BJ (cell line): ENCODE measurements around the gene CDH22. TPM values are rescaled to one million over a fixed set of nuclear protein-coding genes. Genes with fewer than 3 reads are reported as not detected.

ENCODE experiments used
- CTCF ChIA-PET: fragments of 350-600 bp; formaldehyde crosslinking; extraction: SDS; loops from one replicate; lab custom pipeline; 2021; ENCODE audit warnings: antibody characterized with exemption, inconsistent platforms; lab: Yijun Ruan, JAX
- POLR2A ChIA-PET: fragments of 300-600 bp; sonication (Branson Sonifier 250); formaldehyde crosslinking; extraction: SDS; loops from one replicate; lab custom pipeline; 2021; ENCODE audit warnings: antibody characterized with exemption; lab: Charles Lee
- DNase-seq: peaks from one replicate; pipeline ENCODE4 v3.0.0-alpha.2; 2011; ENCODE audit warnings: low read depth
- H3K27me3 ChIP-seq: 2 replicates; pipeline ENCODE4 v1.6.0; 2011; ENCODE audit warnings: low read length; ENCODE audit not compliant: control insufficient read depth, insufficient read depth
- H3K36me3 ChIP-seq: 2 replicates; pipeline ENCODE4 v1.5.1; 2011; ENCODE audit warnings: low read length; ENCODE audit not compliant: control insufficient read depth, insufficient read depth
- H3K4me3 ChIP-seq: 2 replicates; pipeline ENCODE4 v1.5.1; 2011; ENCODE audit warnings: low read depth, mild to moderate bottlenecking, control low read depth, low read length
- polyA plus RNA-seq: library from polyadenylated mRNA; depleted of rRNA; stranded (reverse); fragments of >200 nt; gene quantifications from 2 replicates; pipeline ENCODE4 v1.2.3, GENCODE V29; 2011
- TF ChIP-seq, protein P1 (sequence below): IDR thresholded peaks from 2 replicates; pipeline ENCODE4 v1.5.1; 2011; ENCODE audit warnings: low read depth, mild to moderate bottlenecking, control low read depth, inconsistent platforms, low read length, moderate library complexity; ENCODE audit not compliant: insufficient read depth

CDH22 gene
- polyA plus RNA-seq, 1 experiment, result not detected

DNA sequence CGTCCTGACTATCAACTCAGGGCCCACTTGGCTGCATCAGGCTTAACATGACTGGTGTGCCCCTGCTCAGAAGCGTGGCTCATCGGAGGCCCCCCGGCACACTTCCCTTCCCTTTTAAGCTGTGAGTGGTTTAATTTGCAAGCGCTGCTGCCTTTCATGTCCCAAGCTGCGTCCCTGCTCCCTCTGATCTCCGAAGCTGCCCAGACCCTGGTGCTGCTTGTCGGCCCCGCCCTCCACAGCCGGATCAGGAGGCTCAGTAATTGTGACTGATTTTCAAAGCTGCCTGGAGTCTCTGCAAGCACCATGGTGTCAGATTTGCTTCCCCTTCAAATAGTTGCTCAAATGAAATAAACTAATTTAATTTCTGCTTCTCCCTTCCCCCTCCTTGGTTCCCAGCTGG lies 71.1 kb downstream of the CDH22 start:
- no peaks in the 10 kb centered on the region for H3K36me3 ChIP-seq
- peaks cover 1% of the 10 kb centered on the region; the same call in 1 of the 2 replicates for H3K27me3 ChIP-seq
- TF ChIP-seq, protein P1, sequence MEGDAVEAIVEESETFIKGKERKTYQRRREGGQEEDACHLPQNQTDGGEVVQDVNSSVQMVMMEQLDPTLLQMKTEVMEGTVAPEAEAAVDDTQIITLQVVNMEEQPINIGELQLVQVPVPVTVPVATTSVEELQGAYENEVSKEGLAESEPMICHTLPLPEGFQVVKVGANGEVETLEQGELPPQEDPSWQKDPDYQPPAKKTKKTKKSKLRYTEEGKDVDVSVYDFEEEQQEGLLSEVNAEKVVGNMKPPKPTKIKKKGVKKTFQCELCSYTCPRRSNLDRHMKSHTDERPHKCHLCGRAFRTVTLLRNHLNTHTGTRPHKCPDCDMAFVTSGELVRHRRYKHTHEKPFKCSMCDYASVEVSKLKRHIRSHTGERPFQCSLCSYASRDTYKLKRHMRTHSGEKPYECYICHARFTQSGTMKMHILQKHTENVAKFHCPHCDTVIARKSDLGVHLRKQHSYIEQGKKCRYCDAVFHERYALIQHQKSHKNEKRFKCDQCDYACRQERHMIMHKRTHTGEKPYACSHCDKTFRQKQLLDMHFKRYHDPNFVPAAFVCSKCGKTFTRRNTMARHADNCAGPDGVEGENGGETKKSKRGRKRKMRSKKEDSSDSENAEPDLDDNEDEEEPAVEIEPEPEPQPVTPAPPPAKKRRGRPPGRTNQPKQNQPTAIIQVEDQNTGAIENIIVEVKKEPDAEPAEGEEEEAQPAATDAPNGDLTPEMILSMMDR, result no peak
- ChIA-PET POLR2A (no interaction called here), CTCF (no interaction called here)
- no peak for DNase-seq
- no peak overlapping the region for H3K4me3 ChIP-seq

DNA sequence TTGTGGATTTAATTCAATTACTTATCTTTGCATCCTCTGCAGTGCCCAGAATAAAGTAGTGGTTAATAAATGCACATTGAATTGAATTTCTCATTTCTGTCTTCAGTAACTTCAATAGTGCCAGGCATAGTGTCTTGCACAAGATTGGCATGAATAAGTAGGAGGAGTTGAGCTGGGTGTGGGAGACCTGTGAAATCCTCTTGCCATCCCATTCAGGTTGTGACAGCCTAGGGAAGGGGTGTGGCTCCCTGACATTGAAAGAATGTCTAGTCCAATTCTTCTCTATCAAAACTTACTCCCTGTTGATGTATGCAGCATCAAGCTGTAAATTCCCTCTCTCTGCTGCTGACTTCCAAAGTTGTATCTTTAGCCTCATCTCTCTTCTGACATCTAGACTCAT lies 73.2 kb downstream of the CDH22 start:
- CTCF ChIA-PET, result no interaction called here
- POLR2A ChIA-PET, result no interaction called here
- DNase-seq, result no peak
- TF ChIP-seq, protein P1, result no peak
- Histone ChIP-seq H3K4me3 (no peak overlapping the region), H3K27me3 (peaks cover 1% of the 10 kb centered on the region; the same call in 1 of the 2 replicates), H3K36me3 (no peaks in the 10 kb centered on the region)

DNA sequence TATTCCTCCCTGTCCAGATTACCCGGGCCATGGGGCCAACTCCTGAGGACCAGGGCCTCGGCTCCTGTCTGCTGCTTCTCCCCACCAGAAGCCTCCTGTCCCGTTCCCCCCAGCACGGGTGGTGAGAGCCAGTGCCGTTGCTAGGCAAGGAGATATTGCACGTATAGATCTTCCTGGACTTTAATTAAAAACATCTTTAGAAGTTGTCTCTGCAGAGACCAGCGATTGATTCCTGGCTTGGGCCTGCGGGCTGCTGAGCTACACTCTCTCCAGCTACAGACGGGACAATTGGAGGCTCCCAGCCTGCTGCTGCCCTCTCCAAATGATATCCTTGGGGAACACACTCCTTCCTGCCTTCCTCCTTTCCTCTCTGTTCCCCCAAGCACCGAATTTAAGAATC lies 74.6 kb downstream of the CDH22 start:
- POLR2A ChIA-PET, result no interaction called here
- CTCF ChIA-PET, result no interaction called here
- H3K4me3 ChIP-seq, result no peak overlapping the region
- TF ChIP-seq, protein P1, result no peak
- no peak for DNase-seq
- no peaks in the 10 kb centered on the region for H3K36me3 ChIP-seq
- H3K27me3 ChIP-seq, result peaks cover 1% of the 10 kb centered on the region; the same call in 1 of the 2 replicates

GRCh38 chr20:46232539-46232938 lies 75.8 kb downstream of the CDH22 start:
- Histone ChIP-seq H3K36me3 (no peaks in the 10 kb centered on the region), H3K27me3 (peaks cover 1% of the 10 kb centered on the region; the same call in 1 of the 2 replicates), H3K4me3 (no peak overlapping the region)
- CTCF ChIA-PET, result no interaction called here
- POLR2A ChIA-PET, result no interaction called here
- no peak for DNase-seq
- TF ChIP-seq, protein P1, result no peak

- POLR2A ChIA-PET, result no interaction called here
- TF ChIP-seq, protein P1, result no peak
- CTCF ChIA-PET, result interaction anchor here (0.9 kb wide), 1 partner anchor 118 kb away, joined by 4 read pairs; no protein-coding TSS in a partner anchor
- H3K36me3 ChIP-seq, result no peaks in the 10 kb centered on the region
- H3K27me3 ChIP-seq, result peaks cover 1% of the 10 kb centered on the region; the same call in 1 of the 2 replicates
- no peak overlapping the region for H3K4me3 ChIP-seq
- no peak for DNase-seq
Observed at GRCh38 chr20:46230801-46231282, 77.5 kb downstream of the CDH22 start.
